Mesodermal cell (in vitro differentiated cells): ENCODE results near the gene MAPK8IP1.

Experiments
- H3K27ac ChIP-seq: 2 replicates; pipeline ENCODE4 v1.7.0; 2013; ENCODE audit warnings: mild to moderate bottlenecking, low read depth, low read length, moderate library complexity; ENCODE audit not compliant: severe bottlenecking
- H3K36me3 ChIP-seq: 2 replicates; pipeline ENCODE4 v1.7.1; 2013; ENCODE audit warnings: mild to moderate bottlenecking, low read length, moderate library complexity; ENCODE audit not compliant: control insufficient read depth, insufficient read depth
- H3K4me1 ChIP-seq: one replicate; pipeline ENCODE4 v1.7.1; 2013; ENCODE audit warnings: mild to moderate bottlenecking, low read length; ENCODE audit not compliant: insufficient read depth, control insufficient read depth, poor library complexity, severe bottlenecking
- H3K4me3 ChIP-seq: 2 replicates; pipeline ENCODE4 v1.7.0; 2013; ENCODE audit warnings: low read length, control low read depth, mild to moderate bottlenecking; ENCODE audit not compliant: insufficient read depth, poor library complexity, severe bottlenecking; ENCODE audit errors: extremely low read depth
- H3K9me3 ChIP-seq: 2 replicates; pipeline ENCODE4 v1.7.1; 2013; ENCODE audit warnings: mild to moderate bottlenecking, low read length, moderate library complexity; ENCODE audit not compliant: control insufficient read depth
- whole genome bisulfite sequencing, 2 experiments: methylation state at CpG; one replicate each; pipeline ENCODE4 v1.1.5; 2013; ENCODE audit warnings: missing lambda C conversion rate in 2 of 2; ENCODE audit not compliant: insufficient coverage in 2 of 2; 5-methylcytosine and 5-hydroxymethylcytosine counted together

The MAPK8IP1 gene

GRCh38 chr11:45927332-45927683 is 41.9 kb downstream of the MAPK8IP1 start:
- no peak overlapping the region for H3K27ac ChIP-seq
- no peaks in the 10 kb centered on the region for H3K9me3 ChIP-seq
- no peaks in the 10 kb centered on the region for H3K4me1 ChIP-seq
- H3K36me3 ChIP-seq = peaks cover 12% of the 10 kb centered on the region
- WGBS, 2 experiments = 83 to 91% methylated on average over 12 to 14 of the region's 15 CpGs
- no peak overlapping the region for H3K4me3 ChIP-seq

- Histone ChIP-seq H3K9me3 (no peaks in the 10 kb centered on the region), H3K4me3 (no peak overlapping the region), H3K27ac (no peak overlapping the region), H3K36me3 (peaks cover 16% of the 10 kb centered on the region), H3K4me1 (no peaks in the 10 kb centered on the region)
- 94 to 95% methylated on average over 24 to 27 of the region's 27 CpGs for WGBS, 2 experiments
Measured at GRCh38 chr11:45927684-45928413, 42.4 kb downstream of the MAPK8IP1 start.

- no peak overlapping the region for H3K4me3 ChIP-seq
- no peaks in the 10 kb centered on the region for H3K9me3 ChIP-seq
- H3K36me3 ChIP-seq = peaks cover 24% of the 10 kb centered on the region
- 87 to 98% methylated on average over 11 to 12 of the region's 13 CpGs for WGBS, 2 experiments
- H3K27ac ChIP-seq = no peak overlapping the region
- no peaks in the 10 kb centered on the region for H3K4me1 ChIP-seq
Measured at GRCh38 chr11:45928535-45929215, 43.2 kb downstream of the MAPK8IP1 start.

GRCh38 chr11:45929486-45930030 is 44.1 kb downstream of the MAPK8IP1 start:
- Histone ChIP-seq H3K4me1 (no peaks in the 10 kb centered on the region), H3K36me3 (peaks cover 33% of the 10 kb centered on the region), H3K4me3 (no peak overlapping the region), H3K9me3 (no peaks in the 10 kb centered on the region), H3K27ac (no peak overlapping the region)
- 87 to 100% methylated on average over 3 to 4 of the region's 10 CpGs for WGBS, 2 experiments

GRCh38 chr11:45930031-45930794 is 44.8 kb downstream of the MAPK8IP1 start:
- H3K27ac ChIP-seq = no peak overlapping the region
- peaks cover 39% of the 10 kb centered on the region for H3K36me3 ChIP-seq
- no peaks in the 10 kb centered on the region for H3K4me1 ChIP-seq
- H3K4me3 ChIP-seq = no peak overlapping the region
- WGBS, 2 experiments = 93 to 98% methylated on average over 14 of the region's 14 CpGs
- no peaks in the 10 kb centered on the region for H3K9me3 ChIP-seq

GRCh38 chr11:45930951-45931570 is 45.6 kb downstream of the MAPK8IP1 start:
- H3K4me1 ChIP-seq = no peaks in the 10 kb centered on the region
- H3K4me3 ChIP-seq = no peak overlapping the region
- no peaks in the 10 kb centered on the region for H3K9me3 ChIP-seq
- no peak overlapping the region for H3K27ac ChIP-seq
- 90 to 95% methylated on average over 5 to 6 of the region's 8 CpGs for WGBS, 2 experiments
- peaks cover 47% of the 10 kb centered on the region for H3K36me3 ChIP-seq

- Histone ChIP-seq H3K4me3 (no peak overlapping the region), H3K36me3 (peaks cover 54% of the 10 kb centered on the region), H3K27ac (no peak overlapping the region), H3K4me1 (no peaks in the 10 kb centered on the region), H3K9me3 (no peaks in the 10 kb centered on the region)
- 95 to 100% methylated on average over 9 to 10 of the region's 10 CpGs for WGBS, 2 experiments
Measured at GRCh38 chr11:45931739-45932138, 46.3 kb downstream of the MAPK8IP1 start.

- H3K9me3 ChIP-seq = no peaks in the 10 kb centered on the region
- H3K36me3 ChIP-seq = peaks cover 59% of the 10 kb centered on the region
- no peak overlapping the region for H3K27ac ChIP-seq
- H3K4me1 ChIP-seq = no peaks in the 10 kb centered on the region
- H3K4me3 ChIP-seq = no peak overlapping the region
- WGBS, 2 experiments = 96 to 98% methylated on average over 5 to 7 of the region's 8 CpGs
Measured at GRCh38 chr11:45932217-45932616, 46.8 kb downstream of the MAPK8IP1 start.

GRCh38 chr11:45933131-45933831 is 47.8 kb downstream of the MAPK8IP1 start:
- H3K27ac ChIP-seq = no peak overlapping the region
- no peaks in the 10 kb centered on the region for H3K4me1 ChIP-seq
- H3K4me3 ChIP-seq = no peak overlapping the region
- 93 to 98% methylated on average over 6 of the region's 15 CpGs for WGBS, 2 experiments
- H3K36me3 ChIP-seq = peaks cover 67% of the 10 kb centered on the region
- H3K9me3 ChIP-seq = no peaks in the 10 kb centered on the region
